COR-L47 (cell line): ENCODE data around the gene A1CF.

Experiments
- DNase-seq: peaks from one replicate; lab custom pipeline; 2025; lab: John Stamatoyannopoulos, UW

The A1CF gene

GRCh38 chr10:50861370-50861769 lies 24.1 kb downstream of the A1CF start:
- no peak for DNase-seq

GRCh38 chr10:50857579-50857978 lies 27.8 kb downstream of the A1CF start:
- DNase-seq: no peak

- DNase-seq: no peak
Measured at GRCh38 chr10:50855461-50855860, 30.0 kb downstream of the A1CF start.

GRCh38 chr10:50855015-50855414 lies 30.4 kb downstream of the A1CF start:
- DNase-seq: no peak

- no peak for DNase-seq
Measured at GRCh38 chr10:50853557-50853956, 31.9 kb downstream of the A1CF start.

GRCh38 chr10:50851884-50852671 lies 33.3 kb downstream of the A1CF start:
- DNase-seq: no peak

- no peak for DNase-seq
Measured at GRCh38 chr10:50850578-50851230, 34.7 kb downstream of the A1CF start.

GRCh38 chr10:50846753-50847152 lies 38.7 kb downstream of the A1CF start:
- no peak for DNase-seq

- DNase-seq: no peak
Measured at GRCh38 chr10:50837095-50837494, 48.3 kb downstream of the A1CF start.

- DNase-seq: no peak
Measured at GRCh38 chr10:50832171-50832751, 53.2 kb downstream of the A1CF start.

GRCh38 chr10:50830066-50830465 lies 55.4 kb downstream of the A1CF start:
- no peak for DNase-seq

GRCh38 chr10:50824782-50825181 lies 60.6 kb downstream of the A1CF start:
- no peak for DNase-seq

GRCh38 chr10:50823789-50824188 lies 61.6 kb downstream of the A1CF start:
- DNase-seq: no peak

GRCh38 chr10:50809596-50809995 lies 75.8 kb downstream of the A1CF start:
- DNase-seq: no peak

- DNase-seq: no peak
Measured at GRCh38 chr10:50807851-50808776, 77.3 kb downstream of the A1CF start.

- no peak for DNase-seq
Measured at GRCh38 chr10:50805981-50806622, 79.3 kb downstream of the A1CF start.

GRCh38 chr10:50799595-50799994 lies 85.8 kb downstream of the A1CF start:
- no peak for DNase-seq

GRCh38 chr10:50798297-50798696 lies 87.1 kb downstream of the A1CF start:
- no peak for DNase-seq

GRCh38 chr10:50796693-50797092 lies 88.7 kb downstream of the A1CF start:
- DNase-seq: no peak

- no peak for DNase-seq
Measured at GRCh38 chr10:50794490-50794889, 90.9 kb downstream of the A1CF start.
